Loucy (cell line): ENCODE results near the gene CLCNKB.

Experiments used
- H2AFZ ChIP-seq: fragments of 200-600 bp; sonication (generic); 2 replicates; pipeline ENCODE4 v1.6.0; 2016; ENCODE audit warnings: antibody characterized with exemption, mild to moderate bottlenecking, low read length, moderate library complexity
- H3F3A ChIP-seq: fragments of 200-600 bp; 2 replicates; pipeline ENCODE4 v1.6.0; 2016; ENCODE audit warnings: antibody characterized with exemption, low read depth, mild to moderate bottlenecking
- H3K27me3 ChIP-seq: fragments of 200-600 bp; sonication (generic); 2 replicates; pipeline ENCODE4 v1.6.1; 2014; ENCODE audit warnings: low read length, mild to moderate bottlenecking; ENCODE audit not compliant: insufficient read depth, poor library complexity, severe bottlenecking
- H3K36me3 ChIP-seq: fragments of 200-600 bp; sonication (generic); 2 replicates; pipeline ENCODE4 v1.6.1; 2016; ENCODE audit warnings: low read length; ENCODE audit not compliant: insufficient read depth
- H3K4me1 ChIP-seq: fragments of 200-600 bp; sonication (generic); 2 replicates; pipeline ENCODE4 v1.5.1; 2014; ENCODE audit warnings: low read length, mild to moderate bottlenecking; ENCODE audit not compliant: insufficient read depth, poor library complexity, severe bottlenecking
- H3K4me2 ChIP-seq: fragments of 200-600 bp; sonication (generic); 2 replicates; pipeline ENCODE4 v1.6.0; 2014; ENCODE audit warnings: antibody characterized with exemption, low read length, low read depth, mild to moderate bottlenecking; ENCODE audit not compliant: poor library complexity, severe bottlenecking
- H3K4me3 ChIP-seq: fragments of 200-600 bp; sonication (generic); 2 replicates; pipeline ENCODE4 v1.5.1; 2014; ENCODE audit warnings: low read length, mild to moderate bottlenecking, mixed read lengths; ENCODE audit not compliant: poor library complexity, severe bottlenecking
- H3K79me2 ChIP-seq: fragments of 200-600 bp; sonication (generic); 2 replicates; pipeline ENCODE4 v1.6.1; 2014; ENCODE audit warnings: low read length; ENCODE audit not compliant: insufficient read depth
- H3K9ac ChIP-seq: fragments of 200-600 bp; sonication (generic); 2 replicates; pipeline ENCODE4 v1.6.0; 2014; ENCODE audit warnings: mild to moderate bottlenecking, low read depth, low read length, moderate library complexity; ENCODE audit not compliant: poor library complexity, severe bottlenecking
- H3K9me2 ChIP-seq: fragments of 200-600 bp; sonication (generic); replicated peaks from 2 replicates; pipeline ENCODE4 v1.6.1; 2016; ENCODE audit warnings: low read depth, low read length, mixed read lengths
- H3K9me3 ChIP-seq: fragments of 200-600 bp; sonication (generic); 2 replicates; pipeline ENCODE4 v1.6.1; 2014; ENCODE audit warnings: mild to moderate bottlenecking, antibody characterized with exemption, low read length, low read depth; ENCODE audit not compliant: insufficient read depth
- H4K20me1 ChIP-seq: fragments of 200-600 bp; sonication (generic); 2 replicates; pipeline ENCODE4 v1.6.0; 2014; ENCODE audit warnings: antibody characterized with exemption, low read length, mild to moderate bottlenecking; ENCODE audit not compliant: insufficient read depth, poor library complexity, severe bottlenecking
- CTCF ChIP-seq: fragments of 200-600 bp; sonication (generic); conservative IDR thresholded peaks from 2 replicates; pipeline ENCODE4 v1.5.1; 2014; ENCODE audit warnings: mild to moderate bottlenecking, antibody characterized with exemption, low read length
- EZH2phosphoT487 ChIP-seq: fragments of 200-600 bp; IDR thresholded peaks from 2 replicates; pipeline ENCODE4 v1.6.1; 2018; ENCODE audit warnings: antibody characterized with exemption, mild to moderate bottlenecking, moderate library complexity, borderline replicate concordance

Gene CLCNKB

DNA sequence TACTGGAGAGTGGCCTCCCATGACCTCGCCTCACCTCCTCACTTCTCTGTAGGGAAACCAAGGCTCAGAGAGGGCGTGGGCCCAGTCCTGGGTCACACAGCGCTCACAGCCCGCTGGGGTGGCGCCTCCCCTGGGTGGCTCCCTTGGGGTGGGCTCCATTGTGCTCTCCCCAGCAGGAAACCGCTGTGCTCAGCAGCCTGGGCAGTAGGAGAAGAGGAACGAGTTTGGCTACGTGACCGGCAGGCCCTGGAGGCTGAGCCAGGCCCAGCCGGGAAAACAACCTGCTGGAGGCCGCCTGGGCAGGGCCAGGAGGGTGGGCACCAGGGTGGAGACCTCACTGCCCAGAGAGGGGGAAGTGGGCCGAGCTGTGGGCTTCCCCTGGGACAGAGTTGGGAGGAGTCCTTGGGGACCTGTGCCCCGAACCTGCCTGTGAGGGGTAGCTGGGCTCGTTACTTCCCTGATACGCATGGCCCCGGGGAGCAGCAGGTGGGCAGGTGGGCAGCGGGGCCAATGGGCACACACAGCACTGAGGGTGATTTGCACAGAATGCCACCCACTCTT lies 44.8 kb downstream of the CLCNKB start:
- H4K20me1 ChIP-seq = no peaks in the 10 kb centered on the region
- no peak overlapping the region for H2AFZ ChIP-seq
- H3K4me1 ChIP-seq = no peaks in the 10 kb centered on the region
- H3K9ac ChIP-seq = no peak overlapping the region
- no peaks in the 10 kb centered on the region for H3F3A ChIP-seq
- no peaks in the 10 kb centered on the region for H3K36me3 ChIP-seq
- no peaks in the 10 kb centered on the region for H3K9me2 ChIP-seq
- H3K9me3 ChIP-seq = no peaks in the 10 kb centered on the region
- no peaks in the 10 kb centered on the region for H3K27me3 ChIP-seq
- TF ChIP-seq CTCF (no peak), EZH2phosphoT487 (no peak)
- no peak overlapping the region for H3K4me3 ChIP-seq
- H3K79me2 ChIP-seq = no peaks in the 10 kb centered on the region
- H3K4me2 ChIP-seq = no peak overlapping the region

DNA sequence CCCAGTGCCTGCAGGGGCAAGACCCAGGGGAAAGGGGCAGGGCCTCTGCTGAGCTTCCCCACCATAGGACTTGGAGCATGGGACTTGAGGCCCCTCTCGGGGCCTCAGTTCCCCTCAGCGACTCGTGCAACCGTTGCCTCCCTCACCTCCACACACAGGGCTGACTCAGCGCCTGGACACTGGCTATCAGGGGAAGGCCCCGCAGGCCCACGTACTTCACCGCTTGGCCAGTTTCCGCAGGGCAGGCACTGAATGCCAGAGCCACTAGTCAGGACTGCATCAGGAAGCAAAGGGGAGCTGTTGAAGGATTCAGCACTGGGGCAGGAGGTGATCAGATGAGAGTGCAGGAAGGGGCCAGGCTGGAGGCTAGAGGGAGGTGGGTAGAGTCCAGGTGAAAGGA lies 45.4 kb downstream of the CLCNKB start:
- Histone ChIP-seq H3K79me2 (no peaks in the 10 kb centered on the region), H4K20me1 (no peaks in the 10 kb centered on the region), H3K4me3 (no peak overlapping the region), H3K9ac (no peak overlapping the region), H3K4me1 (no peaks in the 10 kb centered on the region), H3K36me3 (no peaks in the 10 kb centered on the region), H3K4me2 (no peak overlapping the region), H3F3A (no peaks in the 10 kb centered on the region), H2AFZ (no peak overlapping the region), H3K9me3 (no peaks in the 10 kb centered on the region), H3K9me2 (no peaks in the 10 kb centered on the region), H3K27me3 (no peaks in the 10 kb centered on the region)
- TF ChIP-seq CTCF (no peak), EZH2phosphoT487 (no peak)

DNA sequence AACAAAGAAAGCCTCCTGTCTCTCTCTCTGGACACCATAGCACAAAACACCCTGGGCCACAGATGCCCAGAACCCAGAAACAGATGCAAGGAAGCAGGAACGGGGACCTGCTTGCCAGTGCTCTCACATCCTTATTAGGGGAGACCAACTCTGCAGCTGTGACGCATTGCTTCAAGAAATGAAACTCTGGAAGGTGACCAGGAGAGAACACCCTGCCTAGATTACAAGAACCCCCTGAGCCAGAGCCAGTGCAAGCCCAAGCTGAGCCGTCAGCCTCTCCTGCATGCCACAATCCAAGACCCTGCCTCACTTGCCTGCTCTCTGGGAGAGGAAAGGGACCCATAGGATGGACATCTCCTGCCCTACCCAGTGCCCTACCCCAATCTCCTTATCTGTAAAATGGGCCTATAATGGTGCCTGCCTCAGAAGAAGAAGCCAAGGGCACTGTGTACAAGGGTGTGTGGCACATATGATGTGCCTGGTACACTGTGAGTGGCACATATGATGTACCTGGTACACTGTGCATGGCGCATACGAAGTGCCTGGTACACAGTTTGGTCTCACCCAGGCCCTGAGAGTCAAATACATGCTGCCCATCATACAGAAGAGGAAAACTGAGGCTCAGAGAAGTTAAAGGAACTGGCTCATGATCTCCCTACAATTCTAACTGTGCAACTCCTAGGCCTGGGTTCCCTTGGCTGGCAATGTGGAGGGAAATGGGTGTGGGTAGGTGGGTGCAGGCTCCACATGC lies 46.7 kb downstream of the CLCNKB start:
- Histone ChIP-seq H3K9me2 (no peaks in the 10 kb centered on the region), H3K9me3 (no peaks in the 10 kb centered on the region), H3K4me3 (no peak overlapping the region), H3K9ac (no peak overlapping the region), H4K20me1 (no peaks in the 10 kb centered on the region), H3F3A (no peaks in the 10 kb centered on the region), H3K36me3 (no peaks in the 10 kb centered on the region), H3K4me1 (no peaks in the 10 kb centered on the region), H3K4me2 (no peak overlapping the region), H3K79me2 (no peaks in the 10 kb centered on the region), H2AFZ (no peak overlapping the region), H3K27me3 (no peaks in the 10 kb centered on the region)
- TF ChIP-seq CTCF = no peak
- TF ChIP-seq EZH2phosphoT487 = no peak
